Adrenal gland (tissue), 5 donors: ENCODE data around the gene GJB6.

Source experiments
- CTCF ChIP-seq, 6 experiments: fragments of 450-650 bp in 4 of 6; fragments of 200-600 bp in 2 of 6; sonication (generic) in 1 of 6; IDR thresholded peaks; 1 replicate in 5 of 6; 2 replicates in 1 of 6; pipeline versions ENCODE4 v1.5.1 to v1.8.0; 2016 to 2021; ENCODE audit warnings: antibody characterized with exemption in 6 of 6, mild to moderate bottlenecking in 2 of 6, moderate library complexity in 1 of 6
- POLR2A ChIP-seq, 2 donors: fragments of 450-650 bp; IDR thresholded peaks; one replicate each; pipeline ENCODE4 v1.6.1; 2017; ENCODE audit warnings: antibody characterized with exemption in 2 of 2, mild to moderate bottlenecking in 2 of 2, moderate library complexity in 1 of 2
- donor health status: DM: no; HTN: no; CAD: no.

GRCh38 chr13:20175907-20176652 lies 56.0 kb downstream of the GJB6 start:
- TF ChIP-seq CTCF (IDR thresholded peaks at IDR 0.05): no peak
- TF ChIP-seq POLR2A (IDR thresholded peaks at IDR 0.05): no peak
